D721Med (cell line): ENCODE measurements around the gene TUBGCP2.
"Not testable (repeated sequence)": the region's sequence is repeated elsewhere in the genome, so short reads cannot be mapped to it uniquely, and the experiment has no call there.

ENCODE experiments used
- DNase-seq: peaks from one replicate; pipeline ENCODE4 v3.0.0; 2011; ENCODE audit warnings: low spot score; ENCODE audit not compliant: insufficient read length
- FAIRE-seq: peaks from 2 replicates; lab custom pipeline; 2011; peaks lifted over from hg19 to GRCh38; lab: Jason Lieb, UNC
- TF ChIP-seq, protein P1 (sequence below): IDR thresholded peaks from 2 replicates; pipeline ENCODE4 v1.5.1; 2012; ENCODE audit warnings: mild to moderate bottlenecking, control low read depth; ENCODE audit not compliant: insufficient read depth; ENCODE audit errors: missing control alignments

TUBGCP2 gene

GRCh38 chr10:133268532-133268931, 40.1 kb downstream of the TUBGCP2 start:
- DNase-seq (no peak), FAIRE-seq (no peak)
- TF ChIP-seq, protein P1, sequence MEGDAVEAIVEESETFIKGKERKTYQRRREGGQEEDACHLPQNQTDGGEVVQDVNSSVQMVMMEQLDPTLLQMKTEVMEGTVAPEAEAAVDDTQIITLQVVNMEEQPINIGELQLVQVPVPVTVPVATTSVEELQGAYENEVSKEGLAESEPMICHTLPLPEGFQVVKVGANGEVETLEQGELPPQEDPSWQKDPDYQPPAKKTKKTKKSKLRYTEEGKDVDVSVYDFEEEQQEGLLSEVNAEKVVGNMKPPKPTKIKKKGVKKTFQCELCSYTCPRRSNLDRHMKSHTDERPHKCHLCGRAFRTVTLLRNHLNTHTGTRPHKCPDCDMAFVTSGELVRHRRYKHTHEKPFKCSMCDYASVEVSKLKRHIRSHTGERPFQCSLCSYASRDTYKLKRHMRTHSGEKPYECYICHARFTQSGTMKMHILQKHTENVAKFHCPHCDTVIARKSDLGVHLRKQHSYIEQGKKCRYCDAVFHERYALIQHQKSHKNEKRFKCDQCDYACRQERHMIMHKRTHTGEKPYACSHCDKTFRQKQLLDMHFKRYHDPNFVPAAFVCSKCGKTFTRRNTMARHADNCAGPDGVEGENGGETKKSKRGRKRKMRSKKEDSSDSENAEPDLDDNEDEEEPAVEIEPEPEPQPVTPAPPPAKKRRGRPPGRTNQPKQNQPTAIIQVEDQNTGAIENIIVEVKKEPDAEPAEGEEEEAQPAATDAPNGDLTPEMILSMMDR = no peak

GRCh38 chr10:133267829-133268228, 40.8 kb downstream of the TUBGCP2 start:
- no peak for FAIRE-seq
- DNase-seq = no peak
- TF ChIP-seq, protein P1 = no peak

DNA sequence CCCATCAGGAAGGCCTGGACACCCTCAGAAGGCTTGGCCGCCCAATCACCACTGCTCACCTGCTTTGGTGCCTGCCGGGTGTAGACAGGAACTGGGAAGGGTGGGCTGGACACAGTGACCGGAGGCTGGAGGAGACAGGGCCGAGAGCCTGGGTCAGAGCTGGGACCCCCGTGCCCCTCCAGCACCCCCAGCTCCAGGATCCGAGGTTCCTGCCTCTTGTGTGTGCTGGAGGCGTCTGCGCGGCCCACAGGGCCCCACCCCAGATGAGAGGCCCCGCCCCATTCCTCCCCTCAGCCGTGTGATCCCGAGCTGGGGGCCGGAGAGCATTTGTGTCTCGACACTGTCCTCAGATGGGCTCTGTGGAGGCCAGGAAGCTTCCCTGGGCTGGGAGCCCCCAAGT, 41.4 kb downstream of the TUBGCP2 start:
- TF ChIP-seq, protein P1 = no peak
- FAIRE-seq (no peak), DNase-seq (no peak)

GRCh38 chr10:133266056-133266795, 42.4 kb downstream of the TUBGCP2 start:
- no peak for FAIRE-seq
- DNase-seq = no peak
- TF ChIP-seq, protein P1 = no peak

GRCh38 chr10:133265052-133265451, 43.6 kb downstream of the TUBGCP2 start:
- DNase-seq, FAIRE-seq: not testable (repeated sequence)

- TF ChIP-seq, protein P1 = no peak
- no peak for DNase-seq
- no peak for FAIRE-seq
Measured at GRCh38 chr10:133264461-133264860, 44.2 kb downstream of the TUBGCP2 start.

GRCh38 chr10:133263674-133264073, 45.0 kb downstream of the TUBGCP2 start:
- no peak for DNase-seq
- no peak for FAIRE-seq
- TF ChIP-seq, protein P1 = no peak

DNA sequence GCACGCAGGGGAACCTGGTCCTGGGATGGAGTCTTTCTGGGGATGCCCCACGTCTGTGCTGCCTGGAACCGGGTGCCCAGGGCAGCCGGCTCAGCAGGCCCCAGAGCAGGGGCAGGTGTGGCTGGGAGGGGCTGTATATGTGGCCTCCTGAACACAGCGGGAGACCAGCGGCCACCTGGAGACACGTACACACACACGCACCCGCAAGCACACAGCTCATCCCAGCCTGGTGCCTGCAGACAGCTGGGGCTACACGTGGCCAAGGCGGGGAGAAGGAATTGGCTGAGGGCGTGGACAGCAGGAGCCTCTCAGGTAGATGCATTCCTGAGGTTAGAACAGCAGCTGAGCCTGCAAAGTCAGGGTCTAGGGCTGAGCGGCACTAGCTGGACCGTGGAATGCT, 46.0 kb downstream of the TUBGCP2 start:
- FAIRE-seq = no peak
- TF ChIP-seq, protein P1 = no peak
- DNase-seq = no peak
